HCT116 (cell line): Measurements from ENCODE around the gene ZBTB20. TPM values are rescaled to one million over a fixed set of nuclear protein-coding genes. Genes with fewer than 3 reads are reported as not detected.

Experiments
- ATAC-seq: fragments of 200-7000 bp; cut with Tn5 transposase; 2 replicates; pipeline ENCODE4 v1.9.1; 2020; ENCODE audit warnings: mild to moderate bottlenecking, moderate library complexity
- BruUV-seq: library from RNA; stranded (reverse); fragments of 400-500 nt; replicated peaks from 2 replicates; lab custom pipeline; 2021; lab: Mats Ljungman, UMichigan
- CTCF ChIA-PET: fragments of 300-600 bp; sonication (Branson Sonifier 250); formaldehyde crosslinking; loops from one replicate; lab custom pipeline; 2021; ENCODE audit warnings: antibody characterized with exemption; lab: Charles Lee
- POLR2A ChIA-PET: fragments of 300-600, 350-600 bp; sonication (Branson Sonifier 250); formaldehyde crosslinking; loops from one replicate; lab custom pipeline; 2021; ENCODE audit warnings: antibody characterized with exemption; lab: Charles Lee
- RAD21 ChIA-PET, 2 experiments: fragments of 300-600 bp; sonication (Branson Sonifier 250); formaldehyde crosslinking; loops; one replicate each; lab custom pipeline; 2023; ENCODE audit warnings: low total read pairs in 2 of 2; ENCODE audit not compliant: uncharacterized antibody in 2 of 2, unreplicated experiment in 2 of 2, low non-redundant PET in 1 of 2; lab: Charles Lee
- DNase-seq: peaks from one replicate; pipeline ENCODE4 v3.0.0-alpha.2; 2010; ENCODE audit warnings: low read depth, low spot score
- H2AFZ ChIP-seq: fragments of 200-600 bp; shearing (Covaris generic), sonication (generic); 2 replicates; pipeline ENCODE4 v1.6.1; 2017; ENCODE audit warnings: low read depth, mixed run types, mixed read lengths, antibody characterized with exemption, low read length; ENCODE audit not compliant: poor library complexity, severe bottlenecking
- H3K27ac ChIP-seq: 2 replicates; pipeline ENCODE4 v1.5.1; 2012; ENCODE audit warnings: low read depth, low read length
- H3K27me3 ChIP-seq: fragments of 200-600 bp; sonication (generic); 2 replicates; pipeline ENCODE4 v1.6.1; 2016; ENCODE audit warnings: mixed run types, low read length, mixed read lengths; ENCODE audit not compliant: insufficient read depth
- H3K36me3 ChIP-seq, 2 experiments: fragments of 200-500 bp in 1 of 2; fragments of 200-600 bp in 1 of 2; sonication (Bioruptor generic) in 1 of 2; sonication (generic) in 1 of 2; 2 replicates each; pipeline versions ENCODE4 v1.5.1 to v1.6.1; 2014 to 2016; ENCODE audit warnings: low read length in 2 of 2, inconsistent platforms in 1 of 2, mixed read lengths in 1 of 2, mixed run types in 1 of 2; ENCODE audit not compliant: insufficient read depth in 2 of 2, control insufficient read depth in 1 of 2
- H3K4me1 ChIP-seq, 2 experiments: fragments of 200-600 bp in 1 of 2; sonication (generic) in 1 of 2; 2 replicates each; pipeline versions ENCODE4 v1.5.1 to v1.6.1; 2012 to 2017; ENCODE audit warnings: low read length in 2 of 2, inconsistent platforms in 1 of 2, mild to moderate bottlenecking in 1 of 2, mixed read lengths in 1 of 2, mixed run types in 1 of 2, moderate library complexity in 1 of 2; ENCODE audit not compliant: insufficient read depth in 2 of 2, control insufficient read depth in 1 of 2
- H3K4me2 ChIP-seq: fragments of 200-600 bp; sonication (generic); 2 replicates; pipeline ENCODE4 v1.6.1; 2017; ENCODE audit warnings: mixed run types, low read length, mixed read lengths
- H3K4me3 ChIP-seq, 2 experiments: fragments of 200-600 bp in 1 of 2; sonication (generic) in 1 of 2; replicated peaks in 1 of 2; 2 replicates each; pipeline ENCODE4 v1.5.1; 2011 to 2016; ENCODE audit warnings: low read length in 2 of 2, control low read depth in 1 of 2, low read depth in 1 of 2, mild to moderate bottlenecking in 1 of 2, mixed read lengths in 1 of 2, mixed run types in 1 of 2
- H3K79me2 ChIP-seq: fragments of 200-600 bp; sonication (generic); 2 replicates; pipeline ENCODE4 v1.6.1; 2017; ENCODE audit warnings: mild to moderate bottlenecking, mixed run types, low read length, moderate library complexity, mixed read lengths; ENCODE audit not compliant: insufficient read depth
- H3K9ac ChIP-seq: fragments of 200-600 bp; sonication (generic); 2 replicates; pipeline ENCODE4 v1.6.1; 2016; ENCODE audit warnings: low read length, mixed read lengths
- H3K9me2 ChIP-seq: fragments of 200-600 bp; sonication (generic), shearing (Covaris generic); 2 replicates; pipeline ENCODE4 v1.6.1; 2017; ENCODE audit warnings: mixed run types, mild to moderate bottlenecking, moderate library complexity; ENCODE audit not compliant: insufficient read depth
- H3K9me3 ChIP-seq, 2 experiments: fragments of 200-500 bp in 1 of 2; fragments of 200-600 bp in 1 of 2; sonication (Bioruptor generic) in 1 of 2; sonication (generic) in 1 of 2; 2 replicates each; pipeline ENCODE4 v1.6.1; 2014 to 2017; ENCODE audit warnings: low read length in 2 of 2, mixed read lengths in 2 of 2, inconsistent platforms in 1 of 2, low read depth in 1 of 2, mild to moderate bottlenecking in 1 of 2, mixed run types in 1 of 2, moderate library complexity in 1 of 2; ENCODE audit not compliant: control insufficient read depth in 1 of 2, insufficient read depth in 1 of 2
- H4K20me1 ChIP-seq: fragments of 200-600 bp; sonication (generic), shearing (Covaris generic); 2 replicates; pipeline ENCODE4 v1.6.1; 2017; ENCODE audit warnings: mixed run types, mild to moderate bottlenecking, moderate library complexity; ENCODE audit not compliant: insufficient read depth
- ATF3 ChIP-seq: IDR thresholded peaks from 2 replicates; pipeline ENCODE4 v1.6.1; 2012
- CBX3 ChIP-seq: IDR thresholded peaks from 2 replicates; pipeline ENCODE4 v1.6.1; 2012; ENCODE audit warnings: low read depth
- CEBPB ChIP-seq: IDR thresholded peaks from 2 replicates; pipeline ENCODE4 v1.6.1; 2012; ENCODE audit warnings: low read depth
- CTCF ChIP-seq, 3 experiments: fragments of 200-600 bp in 1 of 3; sonication (generic) in 1 of 3; IDR thresholded peaks in 2 of 3; conservative IDR thresholded peaks in 1 of 3; 2 replicates each; pipeline ENCODE4 v1.5.1; 2012 to 2017; ENCODE audit warnings: low read depth in 2 of 3, low read length in 2 of 3, antibody characterized with exemption in 1 of 3, borderline replicate concordance in 1 of 3, control low read depth in 1 of 3, mild to moderate bottlenecking in 1 of 3, mixed read lengths in 1 of 3, mixed run types in 1 of 3, moderate library complexity in 1 of 3; ENCODE audit not compliant: insufficient read depth in 1 of 3
- EGR1 ChIP-seq: IDR thresholded peaks from 2 replicates; pipeline ENCODE4 v1.6.1; 2012; ENCODE audit warnings: low read depth
- ELF1 ChIP-seq: IDR thresholded peaks from 2 replicates; pipeline ENCODE4 v1.6.1; 2012; ENCODE audit warnings: low read depth, borderline replicate concordance
- EZH2 ChIP-seq: fragments of 200-600 bp; sonication (generic); IDR thresholded peaks from 2 replicates; pipeline ENCODE4 v1.6.1; 2017; ENCODE audit warnings: antibody characterized with exemption, mixed run types
- EZH2phosphoT487 ChIP-seq: fragments of 200-600 bp; IDR thresholded peaks from 2 replicates; pipeline ENCODE4 v1.6.1; 2018; ENCODE audit warnings: antibody characterized with exemption, borderline replicate concordance
- FOSL1 ChIP-seq: IDR thresholded peaks from 2 replicates; pipeline ENCODE4 v1.6.1; 2012; ENCODE audit warnings: low read depth
- JUND ChIP-seq: IDR thresholded peaks from 2 replicates; pipeline ENCODE4 v1.6.1; 2012
- MAX ChIP-seq: IDR thresholded peaks from 2 replicates; pipeline ENCODE4 v1.6.1; 2012
- POLR2A ChIP-seq: IDR thresholded peaks from 2 replicates; pipeline ENCODE4 v1.7.0; 2011; ENCODE audit warnings: borderline replicate concordance; ENCODE audit not compliant: insufficient read depth, insufficient read length; ENCODE audit errors: extremely low read depth
- POLR2AphosphoS5 ChIP-seq: IDR thresholded peaks from 2 replicates; pipeline ENCODE4 v1.6.1; 2011; ENCODE audit warnings: mild to moderate bottlenecking, low read depth, low read length, moderate library complexity
- RAD21 ChIP-seq: IDR thresholded peaks from 2 replicates; pipeline ENCODE4 v1.6.1; 2012; ENCODE audit warnings: low read depth, mild to moderate bottlenecking
- SIN3A ChIP-seq: IDR thresholded peaks from 2 replicates; pipeline ENCODE4 v1.6.1; 2012; ENCODE audit warnings: low read depth
- SP1 ChIP-seq: IDR thresholded peaks from 2 replicates; pipeline ENCODE4 v1.6.1; 2012; ENCODE audit warnings: low read depth
- SRF ChIP-seq: IDR thresholded peaks from 2 replicates; pipeline ENCODE4 v1.6.1; 2012; ENCODE audit warnings: low read depth
- TCF7L2 ChIP-seq: IDR thresholded peaks from 2 replicates; pipeline ENCODE4 v1.7.0; 2011; ENCODE audit warnings: borderline replicate concordance, inconsistent platforms; ENCODE audit not compliant: insufficient read depth, insufficient read length; ENCODE audit errors: extremely low read depth
- YY1 ChIP-seq: IDR thresholded peaks from 2 replicates; pipeline ENCODE4 v1.6.1; 2011; ENCODE audit warnings: low read length, low read depth, moderate library complexity, mild to moderate bottlenecking; ENCODE audit not compliant: insufficient replicate concordance; ENCODE audit errors: extremely low read depth
- ZBTB33 ChIP-seq: IDR thresholded peaks from 2 replicates; pipeline ENCODE4 v1.6.1; 2011; ENCODE audit warnings: mild to moderate bottlenecking, low read length, moderate library complexity; ENCODE audit not compliant: insufficient replicate concordance; ENCODE audit errors: extremely low read depth
- ZFX ChIP-seq: fragments of 450-650 bp; IDR thresholded peaks from 2 replicates; pipeline ENCODE4 v1.6.1; 2017
- ZNF274 ChIP-seq: fragments of 200-500 bp; sonication (Bioruptor generic); IDR thresholded peaks from 2 replicates; pipeline ENCODE4 v1.6.1; 2014; ENCODE audit warnings: mild to moderate bottlenecking, low read depth, low read length, inconsistent platforms
- intact Hi-C: fragments of 100-400 bp; cut with micrococcal nuclease; formaldehyde crosslinking; loops from 2 replicates; pipeline ENCODE4 v1.10.0; 2022
- total RNA-seq: library from RNA; stranded (reverse); gene quantifications from one replicate; pipeline ENCODE4 v1.2.1, GENCODE V29; 2021; ENCODE audit not compliant: unreplicated experiment

The ZBTB20 gene
- total RNA-seq, 1 experiment from 2014 or later: 42.1 TPM

- Histone ChIP-seq H3K4me1 (peaks cover 90 to 93% of the 10 kb centered on the region in 2 experiments), H4K20me1 (no peaks in the 10 kb centered on the region), H3K36me3 (no peaks in the 10 kb centered on the region), H3K27ac (peak overlapping the region; percentile 97), H3K27me3 (no peaks in the 10 kb centered on the region), H2AFZ (no peak overlapping the region), H3K9me3 (no peaks in the 10 kb centered on the region), H3K4me2 (peak overlapping the region; percentile 68), H3K9me2 (no peaks in the 10 kb centered on the region), H3K4me3 (no peak overlapping the region), H3K79me2 (peaks cover 68% of the 10 kb centered on the region), H3K9ac (peak overlapping the region; percentile 57)
- ATAC-seq: peak; percentile 63
- intact Hi-C loops: loop anchor here (10.0 kb wide), 1 partner anchor 240 kb away; no protein-coding TSS in a partner anchor
- POLR2A ChIA-PET: no interaction called here
- CTCF ChIA-PET: no interaction called here
- BruUV-seq: no TSS peak
- peak; percentile 82 for DNase-seq
- RAD21 ChIA-PET: no interaction called here
- TF ChIP-seq JUND (peak; percentile 82), TCF7L2 (no peak), POLR2AphosphoS5 (peak; percentile 42; the same call in 1 of the 2 replicates), ZNF274 (no peak), CBX3 (peak; percentile 68; the same call in 1 of the 2 replicates), SP1 (peak; percentile 74), ELF1 (no peak), YY1 (no peak), CEBPB (peak; percentile 52; the same call in 1 of the 2 replicates), EZH2 (no peak), CTCF (IDR thresholded peaks at IDR 0.05 in 2 of 3, conservative IDR thresholded peaks at IDR 0.05 in 1 of 3; ENCODE audit: borderline replicate concordance in 1 of 3, insufficient read depth in 1 of 3, low read depth in 2 of 3, low read length in 2 of 3) (no peak), SIN3A (0 out of 2 replicates have a peak, but pooled peaks have one; percentile 39), ZBTB33 (no peak), FOSL1 (peak; percentile 72), EZH2phosphoT487 (no peak), EGR1 (no peak), SRF (peak; percentile 22; the same call in 1 of the 2 replicates), MAX (peak; percentile 38), POLR2A (no peak), ATF3 (no peak), RAD21 (0 out of 2 replicates have a peak, but pooled peaks have one; percentile 9), ZFX (no peak)
Observed at GRCh38 chr3:114644367-114644766, 502.7 kb downstream of the ZBTB20 start.
